Measurements from ENCODE around the gene FRMD7. TPM values are rescaled to one million over a fixed set of nuclear protein-coding genes. Genes with fewer than 3 reads are reported as not detected.

FRMD7 gene
- total and polyA plus RNA-seq, 12 donors = 0.06 TPM; not detected in 11

GRCh38 chrX:132088864-132089263, 39.0 kb downstream of the FRMD7 start:
- Histone ChIP-seq H3K4me1 (replicated peaks in 1 of 2) (no peaks in the 10 kb centered on the region), H3K9me3 (replicated peaks in 1 of 3) (no peaks in the 10 kb centered on the region), H3K36me3 (replicated peaks in 1 of 2) (no peaks in the 10 kb centered on the region), H3K4me3 (no peak overlapping the region), H3K27me3 (peaks cover 32% of the 10 kb centered on the region), H3K27ac (no peak overlapping the region)
- no peak for DNase-seq
- TF ChIP-seq POLR2A (IDR thresholded peaks at IDR 0.05) = no peak
- TF ChIP-seq CTCF (IDR thresholded peaks at IDR 0.05) = no peak
- intact Hi-C loops (cut with DNase I) = no loop called here

GRCh38 chrX:132086672-132087071, 41.1 kb downstream of the FRMD7 start:
- no peak for DNase-seq
- no peak overlapping the region for H3K4me3 ChIP-seq
- peaks cover 36% of the 10 kb centered on the region for H3K27me3 ChIP-seq
- H3K27ac ChIP-seq = no peak overlapping the region
- WGBS, 4 donors = 40 to 62% (median 46%) methylated on average over 2 of the region's 2 CpGs
- H3K4me1 ChIP-seq (replicated peaks in 1 of 2) = no peaks in the 10 kb centered on the region
- no peaks in the 10 kb centered on the region for H3K36me3 ChIP-seq (replicated peaks in 1 of 2)
- no peak for TF ChIP-seq CTCF (IDR thresholded peaks at IDR 0.05)
- TF ChIP-seq POLR2A (IDR thresholded peaks at IDR 0.05) = no peak
- intact Hi-C loops (cut with DNase I) = no loop called here
- no peaks in the 10 kb centered on the region for H3K9me3 ChIP-seq (replicated peaks in 1 of 3)

GRCh38 chrX:132085786-132086185, 42.0 kb downstream of the FRMD7 start:
- WGBS, 4 donors = 32 to 41% (median 35%) methylated on average over 2 to 3 of the region's 3 CpGs
- Histone ChIP-seq H3K27ac (no peak overlapping the region), H3K36me3 (replicated peaks in 1 of 2) (no peaks in the 10 kb centered on the region), H3K9me3 (replicated peaks in 1 of 3) (no peaks in the 10 kb centered on the region), H3K4me1 (replicated peaks in 1 of 2) (no peaks in the 10 kb centered on the region), H3K4me3 (no peak overlapping the region), H3K27me3 (peaks cover 39% of the 10 kb centered on the region)
- TF ChIP-seq CTCF (IDR thresholded peaks at IDR 0.05) (no peak), POLR2A (IDR thresholded peaks at IDR 0.05) (no peak)
- DNase-seq = no peak
- intact Hi-C loops (cut with DNase I) = no loop called here

GRCh38 chrX:132077912-132078311, 49.9 kb downstream of the FRMD7 start:
- Histone ChIP-seq H3K4me3 (no peak overlapping the region), H3K36me3 (replicated peaks in 1 of 2) (no peaks in the 10 kb centered on the region), H3K27ac (no peak overlapping the region), H3K9me3 (replicated peaks in 1 of 3) (no peaks in the 10 kb centered on the region), H3K4me1 (replicated peaks in 1 of 2) (no peaks in the 10 kb centered on the region), H3K27me3 (peaks cover 11% of the 10 kb centered on the region)
- no peak for DNase-seq
- TF ChIP-seq POLR2A (IDR thresholded peaks at IDR 0.05) (no peak), CTCF (IDR thresholded peaks at IDR 0.05) (no peak)
- intact Hi-C loops (cut with DNase I) = no loop called here
- 58 to 96% (median 77%) methylated on average over 3 of the region's 3 CpGs for WGBS, 4 donors

Data from adrenal gland (tissue), 12 donors.